HCT116 (cell line): ENCODE data around the gene NOL4L. TPM values are rescaled to one million over a fixed set of nuclear protein-coding genes. Genes with fewer than 3 reads are reported as not detected.

ENCODE experiments used
- ATAC-seq: fragments of 200-7000 bp; cut with Tn5 transposase; 2 replicates; pipeline ENCODE4 v1.9.1; 2020; ENCODE audit warnings: mild to moderate bottlenecking, moderate library complexity
- BruUV-seq: library from RNA; stranded (reverse); fragments of 400-500 nt; replicated peaks from 2 replicates; lab custom pipeline; 2021; lab: Mats Ljungman, UMichigan
- CTCF ChIA-PET: fragments of 300-600 bp; sonication (Branson Sonifier 250); formaldehyde crosslinking; loops from one replicate; lab custom pipeline; 2021; ENCODE audit warnings: antibody characterized with exemption; lab: Charles Lee
- POLR2A ChIA-PET: fragments of 300-600, 350-600 bp; sonication (Branson Sonifier 250); formaldehyde crosslinking; loops from one replicate; lab custom pipeline; 2021; ENCODE audit warnings: antibody characterized with exemption; lab: Charles Lee
- RAD21 ChIA-PET, 2 experiments: fragments of 300-600 bp; sonication (Branson Sonifier 250); formaldehyde crosslinking; loops; one replicate each; lab custom pipeline; 2023; ENCODE audit warnings: low total read pairs in 2 of 2; ENCODE audit not compliant: uncharacterized antibody in 2 of 2, unreplicated experiment in 2 of 2, low non-redundant PET in 1 of 2; lab: Charles Lee
- DNase-seq: peaks from one replicate; pipeline ENCODE4 v3.0.0-alpha.2; 2010; ENCODE audit warnings: low read depth, low spot score
- H2AFZ ChIP-seq: fragments of 200-600 bp; shearing (Covaris generic), sonication (generic); 2 replicates; pipeline ENCODE4 v1.6.1; 2017; ENCODE audit warnings: low read depth, mixed run types, mixed read lengths, antibody characterized with exemption, low read length; ENCODE audit not compliant: poor library complexity, severe bottlenecking
- H3K27ac ChIP-seq: 2 replicates; pipeline ENCODE4 v1.5.1; 2012; ENCODE audit warnings: low read depth, low read length
- H3K27me3 ChIP-seq: fragments of 200-600 bp; sonication (generic); 2 replicates; pipeline ENCODE4 v1.6.1; 2016; ENCODE audit warnings: mixed run types, low read length, mixed read lengths; ENCODE audit not compliant: insufficient read depth
- H3K36me3 ChIP-seq, 2 experiments: fragments of 200-500 bp in 1 of 2; fragments of 200-600 bp in 1 of 2; sonication (Bioruptor generic) in 1 of 2; sonication (generic) in 1 of 2; 2 replicates each; pipeline versions ENCODE4 v1.5.1 to v1.6.1; 2014 to 2016; ENCODE audit warnings: low read length in 2 of 2, inconsistent platforms in 1 of 2, mixed read lengths in 1 of 2, mixed run types in 1 of 2; ENCODE audit not compliant: insufficient read depth in 2 of 2, control insufficient read depth in 1 of 2
- H3K4me1 ChIP-seq, 2 experiments: fragments of 200-600 bp in 1 of 2; sonication (generic) in 1 of 2; 2 replicates each; pipeline versions ENCODE4 v1.5.1 to v1.6.1; 2012 to 2017; ENCODE audit warnings: low read length in 2 of 2, inconsistent platforms in 1 of 2, mild to moderate bottlenecking in 1 of 2, mixed read lengths in 1 of 2, mixed run types in 1 of 2, moderate library complexity in 1 of 2; ENCODE audit not compliant: insufficient read depth in 2 of 2, control insufficient read depth in 1 of 2
- H3K4me2 ChIP-seq: fragments of 200-600 bp; sonication (generic); 2 replicates; pipeline ENCODE4 v1.6.1; 2017; ENCODE audit warnings: mixed run types, low read length, mixed read lengths
- H3K4me3 ChIP-seq, 2 experiments: fragments of 200-600 bp in 1 of 2; sonication (generic) in 1 of 2; replicated peaks in 1 of 2; 2 replicates each; pipeline ENCODE4 v1.5.1; 2011 to 2016; ENCODE audit warnings: low read length in 2 of 2, control low read depth in 1 of 2, low read depth in 1 of 2, mild to moderate bottlenecking in 1 of 2, mixed read lengths in 1 of 2, mixed run types in 1 of 2
- H3K79me2 ChIP-seq: fragments of 200-600 bp; sonication (generic); 2 replicates; pipeline ENCODE4 v1.6.1; 2017; ENCODE audit warnings: mild to moderate bottlenecking, mixed run types, low read length, moderate library complexity, mixed read lengths; ENCODE audit not compliant: insufficient read depth
- H3K9ac ChIP-seq: fragments of 200-600 bp; sonication (generic); 2 replicates; pipeline ENCODE4 v1.6.1; 2016; ENCODE audit warnings: low read length, mixed read lengths
- H3K9me2 ChIP-seq: fragments of 200-600 bp; sonication (generic), shearing (Covaris generic); 2 replicates; pipeline ENCODE4 v1.6.1; 2017; ENCODE audit warnings: mixed run types, mild to moderate bottlenecking, moderate library complexity; ENCODE audit not compliant: insufficient read depth
- H3K9me3 ChIP-seq, 2 experiments: fragments of 200-500 bp in 1 of 2; fragments of 200-600 bp in 1 of 2; sonication (Bioruptor generic) in 1 of 2; sonication (generic) in 1 of 2; 2 replicates each; pipeline ENCODE4 v1.6.1; 2014 to 2017; ENCODE audit warnings: low read length in 2 of 2, mixed read lengths in 2 of 2, inconsistent platforms in 1 of 2, low read depth in 1 of 2, mild to moderate bottlenecking in 1 of 2, mixed run types in 1 of 2, moderate library complexity in 1 of 2; ENCODE audit not compliant: control insufficient read depth in 1 of 2, insufficient read depth in 1 of 2
- H4K20me1 ChIP-seq: fragments of 200-600 bp; sonication (generic), shearing (Covaris generic); 2 replicates; pipeline ENCODE4 v1.6.1; 2017; ENCODE audit warnings: mixed run types, mild to moderate bottlenecking, moderate library complexity; ENCODE audit not compliant: insufficient read depth
- ATF3 ChIP-seq: IDR thresholded peaks from 2 replicates; pipeline ENCODE4 v1.6.1; 2012
- EZH2 ChIP-seq: fragments of 200-600 bp; sonication (generic); IDR thresholded peaks from 2 replicates; pipeline ENCODE4 v1.6.1; 2017; ENCODE audit warnings: antibody characterized with exemption, mixed run types
- FOSL1 ChIP-seq: IDR thresholded peaks from 2 replicates; pipeline ENCODE4 v1.6.1; 2012; ENCODE audit warnings: low read depth
- POLR2A ChIP-seq: IDR thresholded peaks from 2 replicates; pipeline ENCODE4 v1.7.0; 2011; ENCODE audit warnings: borderline replicate concordance; ENCODE audit not compliant: insufficient read depth, insufficient read length; ENCODE audit errors: extremely low read depth
- RAD21 ChIP-seq: IDR thresholded peaks from 2 replicates; pipeline ENCODE4 v1.6.1; 2012; ENCODE audit warnings: low read depth, mild to moderate bottlenecking
- REST ChIP-seq: IDR thresholded peaks from 2 replicates; pipeline ENCODE4 v1.6.1; 2012; ENCODE audit warnings: low read depth
- SP1 ChIP-seq: IDR thresholded peaks from 2 replicates; pipeline ENCODE4 v1.6.1; 2012; ENCODE audit warnings: low read depth
- YY1 ChIP-seq: IDR thresholded peaks from 2 replicates; pipeline ENCODE4 v1.6.1; 2011; ENCODE audit warnings: low read length, low read depth, moderate library complexity, mild to moderate bottlenecking; ENCODE audit not compliant: insufficient replicate concordance; ENCODE audit errors: extremely low read depth
- ZBTB33 ChIP-seq: IDR thresholded peaks from 2 replicates; pipeline ENCODE4 v1.6.1; 2011; ENCODE audit warnings: mild to moderate bottlenecking, low read length, moderate library complexity; ENCODE audit not compliant: insufficient replicate concordance; ENCODE audit errors: extremely low read depth
- ZFX ChIP-seq: fragments of 450-650 bp; IDR thresholded peaks from 2 replicates; pipeline ENCODE4 v1.6.1; 2017
- intact Hi-C: fragments of 100-400 bp; cut with micrococcal nuclease; formaldehyde crosslinking; loops from 2 replicates; pipeline ENCODE4 v1.10.0; 2022
- total RNA-seq: library from RNA; stranded (reverse); gene quantifications from one replicate; pipeline ENCODE4 v1.2.1, GENCODE V29; 2021; ENCODE audit not compliant: unreplicated experiment

NOL4L gene
- total RNA-seq, 1 experiment from 2014 or later, result 5.9 TPM

GRCh38 chr20:32429745-32430360 lies 155.3 kb downstream of the NOL4L start:
- Histone ChIP-seq H3K4me2 (no peak overlapping the region), H3K4me1 (no peaks in the 10 kb centered on the region), H3K36me3 (peaks cover 30 to 50% of the 10 kb centered on the region in 2 experiments), H3K9ac (no peak overlapping the region), H2AFZ (no peak overlapping the region), H3K9me2 (no peaks in the 10 kb centered on the region), H3K9me3 (no peaks in the 10 kb centered on the region), H3K4me3 (no peak overlapping the region), H3K27me3 (no peaks in the 10 kb centered on the region), H4K20me1 (no peaks in the 10 kb centered on the region), H3K27ac (no peak overlapping the region), H3K79me2 (peaks cover 7% of the 10 kb centered on the region; the same call in 1 of the 2 replicates)
- intact Hi-C loops, result no loop called here
- POLR2A ChIA-PET, result no interaction called here
- no peak for ATAC-seq
- DNase-seq, result no peak
- no TSS peak for BruUV-seq
- RAD21 ChIA-PET, result no interaction called here
- CTCF ChIA-PET, result no interaction called here
- TF ChIP-seq ATF3 (no peak), ZBTB33 (no peak), ZFX (no peak), RAD21 (no peak), EZH2 (no peak), REST (no peak), YY1 (no peak), SP1 (no peak), FOSL1 (no peak), POLR2A (no peak)
